Smooth muscle cell (in vitro differentiated cells): ENCODE results near the gene SSBP3. TPM values are rescaled to one million over a fixed set of nuclear protein-coding genes. Genes with fewer than 3 reads are reported as not detected.

Experiments
- DNase-seq: peaks from one replicate; lab custom pipeline; 2025; ENCODE audit not compliant: unreplicated experiment; lab: John Stamatoyannopoulos, UW
- H2AFZ ChIP-seq: fragments of 200-600 bp; sonication (generic); 2 replicates; pipeline ENCODE4 v1.6.0; 2016; ENCODE audit warnings: antibody characterized with exemption, low read depth, mild to moderate bottlenecking
- H3F3A ChIP-seq: fragments of 200-600 bp; sonication (generic); 2 replicates; pipeline ENCODE4 v1.6.0; 2017; ENCODE audit warnings: antibody characterized with exemption, low read depth
- H3K27ac ChIP-seq: fragments of 200-600 bp; sonication (generic); 2 replicates; pipeline ENCODE4 v1.5.1; 2016; ENCODE audit warnings: low read depth, mild to moderate bottlenecking
- H3K27me3 ChIP-seq: fragments of 200-600 bp; sonication (generic); 2 replicates; pipeline ENCODE4 v1.6.1; 2016; ENCODE audit warnings: low read depth, mild to moderate bottlenecking
- H3K36me3 ChIP-seq: fragments of 200-600 bp; sonication (generic); 2 replicates; pipeline ENCODE4 v1.5.1; 2016; ENCODE audit warnings: low read depth
- H3K4me1 ChIP-seq: fragments of 200-600 bp; sonication (generic); 2 replicates; pipeline ENCODE4 v1.5.1; 2016; ENCODE audit warnings: low read depth
- H3K4me2 ChIP-seq: fragments of 200-600 bp; sonication (generic); 2 replicates; pipeline ENCODE4 v1.6.0; 2016; ENCODE audit warnings: mild to moderate bottlenecking
- H3K4me3 ChIP-seq: fragments of 200-600 bp; sonication (generic); 2 replicates; pipeline ENCODE4 v1.5.1; 2016; ENCODE audit warnings: mild to moderate bottlenecking
- H3K79me2 ChIP-seq: fragments of 200-600 bp; sonication (generic); 2 replicates; pipeline ENCODE4 v1.6.0; 2016; ENCODE audit warnings: low read depth, mild to moderate bottlenecking
- H3K9ac ChIP-seq: fragments of 200-600 bp; sonication (generic); 2 replicates; pipeline ENCODE4 v1.6.0; 2016; ENCODE audit warnings: low read depth
- H3K9me3 ChIP-seq: fragments of 200-600 bp; sonication (generic); replicated peaks from 2 replicates; pipeline ENCODE4 v1.5.1; 2016; ENCODE audit warnings: low read depth
- H4K20me1 ChIP-seq: fragments of 200-600 bp; sonication (generic); 2 replicates; pipeline ENCODE4 v1.6.0; 2016; ENCODE audit warnings: low read depth
- CTCF ChIP-seq: fragments of 200-600 bp; sonication (generic); IDR thresholded peaks from 2 replicates; pipeline ENCODE4 v1.5.1; 2017; ENCODE audit warnings: borderline replicate concordance, mild to moderate bottlenecking, antibody characterized with exemption; ENCODE audit not compliant: insufficient read depth, poor library complexity, severe bottlenecking
- WGBS: methylation state at CpG from one replicate; pipeline ENCODE4 v1.1.7; 2016; ENCODE audit warnings: low lambda C conversion rate; 5-methylcytosine and 5-hydroxymethylcytosine counted together
- polyA plus RNA-seq: library from polyadenylated mRNA; unstranded; fragments of >200 nt; fragmentation: Nextera tagmentation; extraction: Ambion mirVana; gene quantifications from 2 replicates; pipeline ENCODE4 v1.2.1, GENCODE V29; 2016
- total RNA-seq: library from RNA; depleted of rRNA; stranded (reverse); fragments of >200 nt; gene quantifications from 2 replicates; pipeline ENCODE4 v1.2.3, GENCODE V29; 2014

Gene SSBP3
- total and polyA plus RNA-seq, 2 experiments from 2014 or later = 26.5 to 30.1 TPM

- H3K9ac ChIP-seq = no peak overlapping the region
- no peak overlapping the region for H2AFZ ChIP-seq
- no peak overlapping the region for H3K4me3 ChIP-seq
- H3K9me3 ChIP-seq = no peaks in the 10 kb centered on the region
- no peaks in the 10 kb centered on the region for H3K36me3 ChIP-seq
- no peak for TF ChIP-seq CTCF
- 13% methylated on average over 5 of the region's 5 CpGs for WGBS
- H3F3A ChIP-seq = peaks cover 7% of the 10 kb centered on the region
- peak overlapping the region; percentile 81 for H3K27ac ChIP-seq
- peak overlapping the region; percentile 42 for H3K4me2 ChIP-seq
- no peaks in the 10 kb centered on the region for H3K27me3 ChIP-seq
- no peaks in the 10 kb centered on the region for H3K79me2 ChIP-seq
- peak; percentile 27 for DNase-seq
- peaks cover 82% of the 10 kb centered on the region for H4K20me1 ChIP-seq
- H3K4me1 ChIP-seq = peaks cover 10% of the 10 kb centered on the region
Observed at GRCh38 chr1:54253480-54253879, 152.7 kb downstream of the SSBP3 start.

- DNase-seq = no peak
- Histone ChIP-seq H3F3A (peaks cover 7% of the 10 kb centered on the region), H3K9ac (no peak overlapping the region), H3K4me1 (peaks cover 10% of the 10 kb centered on the region), H3K9me3 (no peaks in the 10 kb centered on the region), H3K27ac (peak overlapping the region; percentile 81), H3K27me3 (no peaks in the 10 kb centered on the region), H3K79me2 (no peaks in the 10 kb centered on the region), H3K4me2 (peak overlapping the region; percentile 42), H2AFZ (no peak overlapping the region), H4K20me1 (peaks cover 74% of the 10 kb centered on the region), H3K36me3 (no peaks in the 10 kb centered on the region), H3K4me3 (no peak overlapping the region)
- TF ChIP-seq CTCF = no peak
- WGBS = 89% methylated on average over 11 of the region's 11 CpGs
Observed at GRCh38 chr1:54252371-54252936, 153.7 kb downstream of the SSBP3 start.

- TF ChIP-seq CTCF = no peak
Observed at GRCh38 chr1:54250670-54251069, 155.5 kb downstream of the SSBP3 start.

GRCh38 chr1:54249819-54250435 is 156.3 kb downstream of the SSBP3 start:
- H3F3A ChIP-seq = peaks cover 7% of the 10 kb centered on the region
- no peak overlapping the region for H3K9ac ChIP-seq
- H4K20me1 ChIP-seq = peaks cover 72% of the 10 kb centered on the region
- no peak for TF ChIP-seq CTCF
- peaks cover 15% of the 10 kb centered on the region for H3K4me1 ChIP-seq
- no peaks in the 10 kb centered on the region for H3K9me3 ChIP-seq
- peak overlapping the region; percentile 56 for H3K27ac ChIP-seq
- no peaks in the 10 kb centered on the region for H3K36me3 ChIP-seq
- no peak overlapping the region for H3K4me2 ChIP-seq
- no peaks in the 10 kb centered on the region for H3K79me2 ChIP-seq
- H3K4me3 ChIP-seq = no peak overlapping the region
- no peak for DNase-seq
- no peaks in the 10 kb centered on the region for H3K27me3 ChIP-seq
- H2AFZ ChIP-seq = no peak overlapping the region
- 55% methylated on average over 9 of the region's 9 CpGs for WGBS

More at GRCh38 chr1:54250670-54251069, 155.5 kb downstream of the SSBP3 start:
- H3K36me3 ChIP-seq = no peaks in the 10 kb centered on the region
- H3K27ac ChIP-seq = no peak overlapping the region
- no peak overlapping the region for H3K4me3 ChIP-seq
- peaks cover 15% of the 10 kb centered on the region for H3K4me1 ChIP-seq
- H3K9me3 ChIP-seq = no peaks in the 10 kb centered on the region
- peaks cover 76% of the 10 kb centered on the region for H4K20me1 ChIP-seq
- no peaks in the 10 kb centered on the region for H3K27me3 ChIP-seq
- WGBS = 96% methylated on average over 12 of the region's 12 CpGs
- no peak overlapping the region for H3K9ac ChIP-seq
- H3K4me2 ChIP-seq = no peak overlapping the region
- DNase-seq = no peak
- no peak overlapping the region for H2AFZ ChIP-seq
- peaks cover 7% of the 10 kb centered on the region for H3F3A ChIP-seq
- no peaks in the 10 kb centered on the region for H3K79me2 ChIP-seq
